Measurements from ENCODE around the gene MKNK1.

The MKNK1 gene

GRCh38 chr1:46526691-46527291, 77.3 kb downstream of the MKNK1 start:
- Histone ChIP-seq H3K27me3 (ENCODE audit: control insufficient read depth, insufficient read depth, low read length) (peaks cover 100% of the 10 kb centered on the region), H3K9me3 (ENCODE audit: control insufficient read depth, insufficient read depth, low read depth, low read length) (no peaks in the 10 kb centered on the region), H3K36me3 (ENCODE audit: control insufficient read depth, insufficient read depth, low read length) (no peaks in the 10 kb centered on the region), H3K9ac (ENCODE audit: low read length) (no peak overlapping the region), H3K4me3 (ENCODE audit: low read depth, low read length) (no peak overlapping the region; the same call in 1 of the 2 replicates), H3K4me1 (ENCODE audit: control insufficient read depth, insufficient read depth, low read length) (peaks cover 53% of the 10 kb centered on the region), H3K27ac (ENCODE audit: low read depth, low read length) (no peak overlapping the region)

DNA sequence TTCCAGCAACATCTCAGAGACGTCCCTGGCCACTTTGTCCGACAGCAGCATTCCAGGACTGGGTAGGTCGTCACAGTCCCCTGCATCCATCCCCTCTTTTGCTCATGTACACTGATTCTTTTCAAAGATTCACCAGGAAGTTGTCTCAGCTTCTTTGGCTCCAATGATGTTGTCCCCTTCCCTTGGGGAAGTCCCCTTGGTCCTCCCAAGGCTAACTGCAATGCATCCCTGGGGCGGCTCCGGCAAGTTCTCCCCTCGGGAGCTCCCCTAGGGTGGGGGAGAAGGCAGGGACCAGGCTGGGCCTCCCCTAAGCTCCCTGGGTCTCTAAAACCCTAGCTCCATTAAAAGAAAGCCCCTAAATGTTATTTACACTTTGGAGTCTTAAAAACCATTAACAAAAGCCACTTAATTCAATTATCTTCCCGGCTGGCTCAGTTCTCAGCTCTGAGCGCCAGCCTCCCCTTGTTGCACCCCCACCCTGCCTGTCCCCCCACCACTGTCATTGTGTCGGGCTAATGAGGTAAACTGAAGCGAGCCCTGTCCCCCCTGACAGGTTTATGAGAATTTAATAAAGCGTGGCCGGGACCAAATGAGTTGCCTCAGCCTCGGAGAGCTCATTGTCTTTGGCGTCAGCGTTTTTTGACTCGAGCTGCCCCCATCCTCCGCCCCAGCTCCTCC, 77.9 kb downstream of the MKNK1 start:
- H3K36me3 ChIP-seq (ENCODE audit: control insufficient read depth, insufficient read depth, low read length) = no peaks in the 10 kb centered on the region
- H3K9me3 ChIP-seq (ENCODE audit: control insufficient read depth, insufficient read depth, low read depth, low read length) = no peaks in the 10 kb centered on the region
- H3K27me3 ChIP-seq (ENCODE audit: control insufficient read depth, insufficient read depth, low read length) = peaks cover 95% of the 10 kb centered on the region
- no peak overlapping the region; the same call in 1 of the 2 replicates for H3K4me3 ChIP-seq (ENCODE audit: low read depth, low read length)
- no peak overlapping the region for H3K27ac ChIP-seq (ENCODE audit: low read depth, low read length)
- peaks cover 53% of the 10 kb centered on the region for H3K4me1 ChIP-seq (ENCODE audit: control insufficient read depth, insufficient read depth, low read length)
- H3K9ac ChIP-seq (ENCODE audit: low read length) = no peak overlapping the region

- Histone ChIP-seq H3K9me3 (ENCODE audit: control insufficient read depth, insufficient read depth, low read depth, low read length) (no peaks in the 10 kb centered on the region), H3K27ac (ENCODE audit: low read depth, low read length) (no peak overlapping the region), H3K36me3 (ENCODE audit: control insufficient read depth, insufficient read depth, low read length) (no peaks in the 10 kb centered on the region), H3K9ac (ENCODE audit: low read length) (no peak overlapping the region), H3K4me1 (ENCODE audit: control insufficient read depth, insufficient read depth, low read length) (peaks cover 52% of the 10 kb centered on the region), H3K4me3 (ENCODE audit: low read depth, low read length) (peak overlapping the region; percentile 21; the same call in 1 of the 2 replicates), H3K27me3 (ENCODE audit: control insufficient read depth, insufficient read depth, low read length) (peaks cover 92% of the 10 kb centered on the region)
Measured at GRCh38 chr1:46525253-46525983, 78.7 kb downstream of the MKNK1 start.

DNA sequence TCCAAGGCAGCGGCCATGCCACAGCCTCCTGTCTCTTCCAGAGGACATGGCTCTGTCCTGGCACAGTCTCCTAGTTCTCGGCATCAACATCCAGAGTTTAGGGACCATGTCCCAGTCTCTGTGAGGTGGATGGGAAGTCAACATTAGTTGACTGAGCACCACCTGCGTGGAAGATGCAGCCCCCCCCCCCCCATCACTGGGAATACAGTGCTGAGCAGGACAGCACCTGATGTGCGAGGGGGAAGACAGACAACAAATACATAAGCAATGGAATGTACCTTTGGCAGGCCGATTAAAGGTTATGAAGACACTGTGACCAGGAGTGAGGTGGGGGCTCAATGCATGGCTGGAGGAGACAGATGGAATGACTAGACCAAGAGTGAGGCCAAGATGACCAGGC, 79.2 kb downstream of the MKNK1 start:
- Histone ChIP-seq H3K4me3 (ENCODE audit: low read depth, low read length) (peak overlapping the region; percentile 21; the same call in 1 of the 2 replicates), H3K27ac (ENCODE audit: low read depth, low read length) (no peak overlapping the region), H3K4me1 (ENCODE audit: control insufficient read depth, insufficient read depth, low read length) (peaks cover 57% of the 10 kb centered on the region), H3K27me3 (ENCODE audit: control insufficient read depth, insufficient read depth, low read length) (peaks cover 92% of the 10 kb centered on the region), H3K9ac (ENCODE audit: low read length) (no peak overlapping the region), H3K36me3 (ENCODE audit: control insufficient read depth, insufficient read depth, low read length) (no peaks in the 10 kb centered on the region), H3K9me3 (ENCODE audit: control insufficient read depth, insufficient read depth, low read depth, low read length) (no peaks in the 10 kb centered on the region)

DNA sequence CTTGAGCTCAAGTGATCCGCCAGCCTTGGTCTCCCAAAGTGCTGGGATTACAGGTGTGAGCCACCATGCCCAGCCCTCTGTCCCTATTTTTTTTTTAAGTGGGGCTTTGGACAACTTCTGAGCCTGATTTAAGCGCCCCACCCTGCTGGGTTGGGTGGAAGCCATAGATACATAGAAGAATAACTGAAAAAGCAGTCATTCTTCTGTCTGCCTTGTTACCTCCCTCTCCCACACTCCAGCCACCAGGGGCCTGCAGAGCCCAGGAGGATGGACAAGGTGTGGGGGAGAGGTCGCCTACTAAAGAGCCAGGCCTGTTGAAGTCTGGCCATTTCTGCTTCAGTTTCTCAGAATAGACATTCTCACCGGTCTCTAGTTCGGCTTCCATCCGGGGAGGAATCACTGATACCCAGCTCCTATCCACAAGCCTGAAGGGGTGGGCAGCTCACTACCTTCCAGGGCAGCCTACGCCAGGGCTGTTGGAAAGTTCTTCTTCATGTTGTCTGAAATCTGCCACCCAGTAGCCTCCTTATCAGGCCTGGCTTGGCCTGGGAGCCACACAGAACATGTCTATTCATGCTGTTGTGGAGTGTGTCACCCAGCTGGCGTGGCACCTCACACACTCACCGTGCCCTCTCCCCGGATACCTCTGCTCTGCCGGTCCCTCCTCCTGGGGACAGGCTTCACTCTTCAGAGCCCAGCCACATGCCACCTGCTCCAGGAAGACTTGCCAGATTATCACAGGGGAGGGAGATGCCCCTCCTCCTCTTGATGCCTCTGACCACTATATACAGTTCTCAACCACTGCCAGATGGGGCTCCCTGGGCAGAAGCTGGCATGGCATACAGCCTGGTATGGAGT, 80.3 kb downstream of the MKNK1 start:
- no peak overlapping the region for H3K9ac ChIP-seq (ENCODE audit: low read length)
- H3K4me1 ChIP-seq (ENCODE audit: control insufficient read depth, insufficient read depth, low read length) = peaks cover 59% of the 10 kb centered on the region
- no peak overlapping the region for H3K27ac ChIP-seq (ENCODE audit: low read depth, low read length)
- no peak overlapping the region for H3K4me3 ChIP-seq (ENCODE audit: low read depth, low read length)
- H3K36me3 ChIP-seq (ENCODE audit: control insufficient read depth, insufficient read depth, low read length) = no peaks in the 10 kb centered on the region
- H3K9me3 ChIP-seq (ENCODE audit: control insufficient read depth, insufficient read depth, low read depth, low read length) = no peaks in the 10 kb centered on the region
- peaks cover 87% of the 10 kb centered on the region for H3K27me3 ChIP-seq (ENCODE audit: control insufficient read depth, insufficient read depth, low read length)

DNA sequence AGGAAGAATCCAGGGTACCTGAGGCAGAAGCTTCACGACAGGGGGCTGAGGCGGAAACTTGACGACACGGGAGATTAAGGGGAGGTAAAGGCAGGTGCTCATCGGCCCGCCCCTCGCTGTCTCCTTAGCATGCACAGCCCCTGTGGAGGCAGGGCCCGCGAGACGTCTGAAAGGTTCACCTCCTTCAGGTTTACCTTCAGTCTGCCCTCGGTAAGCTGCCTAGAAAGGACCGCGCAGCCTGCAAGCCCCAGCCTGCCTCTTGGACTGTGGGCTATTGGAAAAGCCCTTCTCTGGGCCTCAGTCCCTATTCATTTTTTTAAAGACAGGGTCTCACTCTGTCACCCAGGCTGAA, 81.1 kb downstream of the MKNK1 start:
- H3K27ac ChIP-seq (ENCODE audit: low read depth, low read length) = no peak overlapping the region
- peaks cover 63% of the 10 kb centered on the region for H3K4me1 ChIP-seq (ENCODE audit: control insufficient read depth, insufficient read depth, low read length)
- peaks cover 86% of the 10 kb centered on the region for H3K27me3 ChIP-seq (ENCODE audit: control insufficient read depth, insufficient read depth, low read length)
- no peaks in the 10 kb centered on the region for H3K9me3 ChIP-seq (ENCODE audit: control insufficient read depth, insufficient read depth, low read depth, low read length)
- H3K4me3 ChIP-seq (ENCODE audit: low read depth, low read length) = no peak overlapping the region
- no peak overlapping the region for H3K9ac ChIP-seq (ENCODE audit: low read length)
- no peaks in the 10 kb centered on the region for H3K36me3 ChIP-seq (ENCODE audit: control insufficient read depth, insufficient read depth, low read length)

DNA sequence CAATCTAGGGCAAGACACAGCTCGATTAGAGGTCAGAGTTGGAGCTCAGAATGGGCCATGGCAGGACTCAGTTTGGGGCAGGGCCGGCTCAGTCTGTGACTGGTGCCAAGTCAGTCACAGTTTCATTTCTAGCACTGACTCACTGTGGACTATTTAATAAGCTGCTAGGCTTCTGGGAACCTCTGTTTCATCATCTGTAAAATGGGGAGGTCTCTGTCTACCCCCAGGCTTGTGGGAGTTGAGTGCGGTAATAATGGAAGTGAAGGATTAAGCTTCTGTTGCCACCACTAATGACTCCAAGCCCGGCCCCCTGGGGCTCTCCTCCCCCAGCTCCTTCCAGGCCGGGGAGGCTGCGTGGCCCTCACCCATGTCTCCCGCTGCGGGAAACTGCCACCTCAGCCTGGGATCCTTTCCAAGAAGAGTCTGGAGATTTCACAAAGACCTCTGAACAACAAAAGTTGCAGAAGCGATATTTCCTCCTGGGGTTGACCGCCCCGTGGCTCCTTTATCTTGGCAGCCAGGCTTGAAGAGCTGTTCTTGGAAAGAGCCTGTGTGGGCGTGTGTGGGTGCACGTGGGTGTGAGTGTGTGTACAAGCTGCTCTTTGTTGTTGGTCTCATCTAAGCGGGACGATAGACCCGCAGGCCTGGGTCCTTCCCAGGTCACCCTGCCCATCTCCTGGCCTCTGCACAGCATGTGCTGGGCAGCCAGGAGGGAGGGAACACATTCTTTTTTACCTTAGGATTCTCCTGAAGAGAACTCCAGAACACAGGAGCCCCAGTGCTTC, 81.7 kb downstream of the MKNK1 start:
- H3K27ac ChIP-seq (ENCODE audit: low read depth, low read length) = no peak overlapping the region
- H3K4me1 ChIP-seq (ENCODE audit: control insufficient read depth, insufficient read depth, low read length) = peaks cover 69% of the 10 kb centered on the region
- no peaks in the 10 kb centered on the region for H3K9me3 ChIP-seq (ENCODE audit: control insufficient read depth, insufficient read depth, low read depth, low read length)
- no peaks in the 10 kb centered on the region for H3K36me3 ChIP-seq (ENCODE audit: control insufficient read depth, insufficient read depth, low read length)
- no peak overlapping the region for H3K9ac ChIP-seq (ENCODE audit: low read length)
- no peak overlapping the region for H3K4me3 ChIP-seq (ENCODE audit: low read depth, low read length)
- H3K27me3 ChIP-seq (ENCODE audit: control insufficient read depth, insufficient read depth, low read length) = peaks cover 85% of the 10 kb centered on the region

DNA sequence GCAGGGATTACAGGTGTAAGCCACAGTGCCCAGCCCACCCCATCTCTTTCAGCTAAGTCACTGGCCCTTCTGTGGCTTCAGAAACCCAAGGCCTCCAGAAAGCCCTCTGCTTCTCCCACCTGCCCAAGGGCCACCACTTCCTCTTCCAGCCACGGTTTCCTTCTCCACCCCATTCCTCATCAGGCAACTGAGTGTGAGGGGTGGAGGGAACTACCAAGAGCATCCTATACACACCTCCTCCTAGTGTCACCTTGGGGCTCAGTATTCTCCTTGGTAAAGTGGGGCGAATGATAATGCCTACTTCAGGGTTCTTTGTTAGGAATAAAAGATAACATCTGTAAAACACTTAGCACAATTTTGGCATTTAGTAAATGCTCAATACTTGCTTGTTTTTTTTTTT, 82.7 kb downstream of the MKNK1 start:
- Histone ChIP-seq H3K4me1 (ENCODE audit: control insufficient read depth, insufficient read depth, low read length) (peaks cover 72% of the 10 kb centered on the region), H3K9ac (ENCODE audit: low read length) (no peak overlapping the region), H3K27me3 (ENCODE audit: control insufficient read depth, insufficient read depth, low read length) (peaks cover 84% of the 10 kb centered on the region), H3K36me3 (ENCODE audit: control insufficient read depth, insufficient read depth, low read length) (no peaks in the 10 kb centered on the region), H3K4me3 (ENCODE audit: low read depth, low read length) (no peak overlapping the region), H3K9me3 (ENCODE audit: control insufficient read depth, insufficient read depth, low read depth, low read length) (no peaks in the 10 kb centered on the region), H3K27ac (ENCODE audit: low read depth, low read length) (no peak overlapping the region)

DNA sequence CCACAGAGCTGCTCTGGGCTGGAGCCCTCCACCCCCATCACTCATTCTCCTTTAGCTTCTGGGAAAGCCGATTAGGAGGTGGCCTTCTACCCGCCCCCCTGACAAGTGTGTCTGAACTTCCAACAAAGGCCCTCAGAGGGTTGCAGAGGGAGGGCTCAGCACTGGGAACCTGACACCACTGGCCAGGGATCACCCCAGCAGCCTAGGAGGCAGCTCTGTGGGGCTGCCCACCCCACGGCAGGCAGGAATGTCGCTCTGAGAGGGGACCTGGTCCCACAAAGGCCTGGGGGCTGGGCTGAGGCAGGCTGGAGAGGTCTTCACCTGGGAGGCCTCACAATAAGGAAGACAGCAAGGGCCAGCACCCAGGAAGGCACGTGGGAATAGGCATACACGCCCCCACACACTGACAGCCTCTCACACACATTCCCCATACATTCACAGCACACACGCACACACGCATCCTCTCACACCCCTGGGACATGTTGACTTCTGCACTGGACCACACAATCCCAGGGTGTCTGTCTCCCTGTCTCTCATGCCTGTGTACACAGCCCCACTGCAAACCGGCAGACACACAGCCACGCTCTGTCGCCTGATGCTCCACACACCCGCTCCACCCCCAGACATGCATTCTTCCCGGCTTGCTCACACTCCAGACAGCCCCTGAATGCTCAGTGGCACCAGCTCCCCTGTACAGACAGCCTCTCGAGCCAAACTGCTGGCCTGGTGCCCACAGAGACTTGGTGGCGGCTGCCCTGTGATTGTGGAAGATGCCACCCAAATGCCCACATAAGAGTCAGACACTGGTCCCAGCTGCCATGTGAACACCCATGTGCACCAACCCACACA, 83.8 kb downstream of the MKNK1 start:
- no peak overlapping the region for H3K9ac ChIP-seq (ENCODE audit: low read length)
- H3K4me1 ChIP-seq (ENCODE audit: control insufficient read depth, insufficient read depth, low read length) = peaks cover 73% of the 10 kb centered on the region
- no peak overlapping the region for H3K27ac ChIP-seq (ENCODE audit: low read depth, low read length)
- H3K27me3 ChIP-seq (ENCODE audit: control insufficient read depth, insufficient read depth, low read length) = peaks cover 84% of the 10 kb centered on the region
- H3K9me3 ChIP-seq (ENCODE audit: control insufficient read depth, insufficient read depth, low read depth, low read length) = no peaks in the 10 kb centered on the region
- no peak overlapping the region for H3K4me3 ChIP-seq (ENCODE audit: low read depth, low read length)
- H3K36me3 ChIP-seq (ENCODE audit: control insufficient read depth, insufficient read depth, low read length) = no peaks in the 10 kb centered on the region

- Histone ChIP-seq H3K9me3 (ENCODE audit: control insufficient read depth, insufficient read depth, low read depth, low read length) (no peaks in the 10 kb centered on the region), H3K4me3 (ENCODE audit: low read depth, low read length) (no peak overlapping the region), H3K27ac (ENCODE audit: low read depth, low read length) (no peak overlapping the region), H3K9ac (ENCODE audit: low read length) (no peak overlapping the region), H3K36me3 (ENCODE audit: control insufficient read depth, insufficient read depth, low read length) (no peaks in the 10 kb centered on the region), H3K27me3 (ENCODE audit: control insufficient read depth, insufficient read depth, low read length) (peaks cover 84% of the 10 kb centered on the region), H3K4me1 (ENCODE audit: control insufficient read depth, insufficient read depth, low read length) (peaks cover 63% of the 10 kb centered on the region)
Measured at GRCh38 chr1:46519209-46519608, 84.9 kb downstream of the MKNK1 start.

All from HUES6 (cell line).